Right ventricle myocardium inferior (tissue), 1 donor: ENCODE results near the gene PCBD2. TPM values are rescaled to one million over a fixed set of nuclear protein-coding genes. Genes with fewer than 3 reads are reported as not detected.

Source experiments
- microRNA-seq: library from miRNA; unstranded; fragments of <30 nt; microRNA quantifications from one replicate; pipeline ENCODE4 v1.2.0, GENCODE V29; 2020
- total RNA-seq: library from RNA; stranded (reverse); fragmentation: NEBNext Ultra II Directional; extraction: Animal tissue kit (Norgen Biotek cat#: 25700); gene quantifications from one replicate; pipeline ENCODE4 v1.2.1, GENCODE V29; 2021
- donor health status: DM: no; HTN: yes; CAD: no; lungs with severe emphysema.

The PCBD2 gene
- total RNA-seq, 1 donor from 2014 or later, result 24.7 TPM

Small RNA genes lying within 50 kb of the gene (microRNA-seq; reads per million reads assigned to microRNA genes)
- gene MIR4461, result not detected

Other genes with a start within 250 kb of the PCBD2 start
- gene CAMLG, start 166.6 kb upstream of the PCBD2 start, total RNA-seq, result 14.5 TPM
- gene DDX46, start 146.4 kb upstream of the PCBD2 start, total RNA-seq, result 27.6 TPM
- gene C5orf24, start 59.2 kb upstream of the PCBD2 start, total RNA-seq, result 21.9 TPM
- gene TXNDC15, start 30.8 kb upstream of the PCBD2 start, total RNA-seq, result 52.8 TPM
- 1.1 TPM for gene CATSPER3, start 62.8 kb downstream of the PCBD2 start, total RNA-seq
- gene PITX1, start 129.1 kb downstream of the PCBD2 start, total RNA-seq, result not detected